ENCODE results near the gene MEOX1.

MEOX1 gene

GRCh38 chr17:43701318-43701743 lies 39.6 kb upstream of the MEOX1 start:
- H3K27ac ChIP-seq = no peak overlapping the region
- no peak for TF ChIP-seq CTCF (conservative IDR thresholded peaks at IDR 0.05)

- TF ChIP-seq CTCF (conservative IDR thresholded peaks at IDR 0.05) = no peak
- H3K27ac ChIP-seq = no peak overlapping the region
These were observed 37.7 kb upstream of the MEOX1 start for GRCh38 chr17:43699438-43699756.

- TF ChIP-seq CTCF (conservative IDR thresholded peaks at IDR 0.05) = no peak
- no peak overlapping the region for H3K27ac ChIP-seq
These were observed 37.1 kb upstream of the MEOX1 start for GRCh38 chr17:43698678-43699437.

GRCh38 chr17:43697937-43698336 lies 36.2 kb upstream of the MEOX1 start:
- H3K27ac ChIP-seq = no peak overlapping the region
- no peak for TF ChIP-seq CTCF (conservative IDR thresholded peaks at IDR 0.05)

GRCh38 chr17:43696891-43697290 lies 35.2 kb upstream of the MEOX1 start:
- no peak overlapping the region for H3K27ac ChIP-seq
- no peak for TF ChIP-seq CTCF (conservative IDR thresholded peaks at IDR 0.05)

- no peak for TF ChIP-seq CTCF (conservative IDR thresholded peaks at IDR 0.05)
- no peak overlapping the region for H3K27ac ChIP-seq
These were observed 34.5 kb upstream of the MEOX1 start for GRCh38 chr17:43695970-43696865.

GRCh38 chr17:43694081-43694870 lies 32.6 kb upstream of the MEOX1 start:
- TF ChIP-seq CTCF (conservative IDR thresholded peaks at IDR 0.05) = peak; percentile 96
- no peak overlapping the region for H3K27ac ChIP-seq

Data from VCaP (cell line).